Muscle of arm (tissue), 14 donors: ENCODE measurements around the gene RETREG2. TPM values are rescaled to one million over a fixed set of nuclear protein-coding genes. Genes with fewer than 3 reads are reported as not detected.

Experiments used
- DNase-seq: peaks from one replicate; pipeline ENCODE4 v3.0.0-alpha.2; 2013
- long read RNA-seq, 11 donors: transcript quantifications; one replicate each; lab custom pipeline, GENCODE V29; 2026
- polyA plus RNA-seq, 12 donors: library from polyadenylated mRNA; unstranded; fragments of 120-200 nt; gene quantifications; one replicate each; pipeline ENCODE4 v1.2.1, GENCODE V29; 2013; ENCODE audit not compliant: insufficient read length in 12 of 12

The RETREG2 gene, protein sequence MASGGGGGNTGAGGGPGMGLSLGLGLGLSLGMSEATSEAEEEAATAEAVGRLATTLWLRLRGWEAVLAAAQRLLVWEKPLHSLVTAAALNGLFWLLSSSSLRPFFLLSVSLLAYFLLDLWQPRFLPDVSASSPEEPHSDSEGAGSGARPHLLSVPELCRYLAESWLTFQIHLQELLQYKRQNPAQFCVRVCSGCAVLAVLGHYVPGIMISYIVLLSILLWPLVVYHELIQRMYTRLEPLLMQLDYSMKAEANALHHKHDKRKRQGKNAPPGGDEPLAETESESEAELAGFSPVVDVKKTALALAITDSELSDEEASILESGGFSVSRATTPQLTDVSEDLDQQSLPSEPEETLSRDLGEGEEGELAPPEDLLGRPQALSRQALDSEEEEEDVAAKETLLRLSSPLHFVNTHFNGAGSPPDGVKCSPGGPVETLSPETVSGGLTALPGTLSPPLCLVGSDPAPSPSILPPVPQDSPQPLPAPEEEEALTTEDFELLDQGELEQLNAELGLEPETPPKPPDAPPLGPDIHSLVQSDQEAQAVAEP
- 10 to 100 TPM in 11 of 12 donors, not detected in 1; 34.8 to 80.3 (median 43.3) TPM for polyA plus RNA-seq
- long read RNA-seq, donor 1, full-length matches to known transcripts = 17 of 46 reads
- long read RNA-seq, donor 1, partial matches to known transcripts = 29 of 46 reads
- long read RNA-seq, donor 1, other reads (novel, unspliced or antisense) = 0 of 46 reads
- long read RNA-seq, donor 2, full-length matches to known transcripts = 8 of 8 reads
- long read RNA-seq, donor 2, partial matches to known transcripts = 0 of 8 reads
- long read RNA-seq, donor 2, other reads (novel, unspliced or antisense) = 0 of 8 reads
- long read RNA-seq, donor 3, full-length matches to known transcripts = 4 of 9 reads
- long read RNA-seq, donor 3, partial matches to known transcripts = 5 of 9 reads
- long read RNA-seq, donor 3, other reads (novel, unspliced or antisense) = 0 of 9 reads
- long read RNA-seq, donor 4, full-length matches to known transcripts = 1 of 1 reads
- long read RNA-seq, donor 4, partial matches to known transcripts = 0 of 1 reads
- long read RNA-seq, donor 4, other reads (novel, unspliced or antisense) = 0 of 1 reads
- long read RNA-seq, donor 5, full-length matches to known transcripts = 9 of 50 reads
- long read RNA-seq, donor 5, partial matches to known transcripts = 41 of 50 reads
- long read RNA-seq, donor 5, other reads (novel, unspliced or antisense) = 0 of 50 reads
- long read RNA-seq, donor 6, full-length matches to known transcripts = 5 of 5 reads
- long read RNA-seq, donor 6, partial matches to known transcripts = 0 of 5 reads
- long read RNA-seq, donor 6, other reads (novel, unspliced or antisense) = 0 of 5 reads
- long read RNA-seq, donor 7, full-length matches to known transcripts = 1 of 1 reads
- long read RNA-seq, donor 7, partial matches to known transcripts = 0 of 1 reads
- long read RNA-seq, donor 7, other reads (novel, unspliced or antisense) = 0 of 1 reads
- long read RNA-seq, donor 8, full-length matches to known transcripts = 8 of 8 reads
- long read RNA-seq, donor 8, partial matches to known transcripts = 0 of 8 reads
- long read RNA-seq, donor 8, other reads (novel, unspliced or antisense) = 0 of 8 reads
- long read RNA-seq, donor 9, full-length matches to known transcripts = 7 of 7 reads
- long read RNA-seq, donor 9, partial matches to known transcripts = 0 of 7 reads
- long read RNA-seq, donor 9, other reads (novel, unspliced or antisense) = 0 of 7 reads
- long read RNA-seq, donor 10, full-length matches to known transcripts = 8 of 8 reads
- long read RNA-seq, donor 10, partial matches to known transcripts = 0 of 8 reads
- long read RNA-seq, donor 10, other reads (novel, unspliced or antisense) = 0 of 8 reads
- long read RNA-seq, donor 11, full-length matches to known transcripts = 8 of 29 reads
- long read RNA-seq, donor 11, partial matches to known transcripts = 16 of 29 reads
- long read RNA-seq, donor 11, other reads (novel, unspliced or antisense) = 5 of 29 reads

- DNase-seq = peak; percentile 93
Observed at GRCh38 chr2:219177552-219178376, at the start of gene RETREG2. Gene RETREG2, plus strand, starts transcription at chr2:219178275. Its CDS starts 78 bp downstream, at chr2:219178353.

- no peak for DNase-seq
Observed at GRCh38 chr2:219128396-219128795, 49.7 kb upstream of the RETREG2 start.

DNA sequence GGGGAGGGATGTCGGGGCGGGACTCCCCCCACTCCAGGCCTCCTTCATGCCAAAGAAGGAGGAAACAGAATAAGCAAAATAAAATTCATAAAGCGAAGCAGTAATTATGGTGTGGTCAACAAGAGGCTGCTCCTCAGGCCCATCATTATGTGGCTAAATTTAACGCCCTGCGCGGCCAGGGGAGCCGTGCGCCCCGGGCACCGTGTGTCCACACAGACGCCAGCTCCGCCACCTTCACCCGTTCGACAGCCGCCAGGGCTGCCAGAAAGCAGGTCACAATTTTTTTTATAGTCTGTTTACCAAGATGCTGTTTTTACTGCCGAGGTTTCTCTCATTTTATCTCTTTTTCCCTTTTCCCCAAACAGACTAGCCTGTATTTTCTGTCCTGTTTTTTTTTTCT lies 48.5 kb upstream of the RETREG2 start:
- DNase-seq = no peak

DNA sequence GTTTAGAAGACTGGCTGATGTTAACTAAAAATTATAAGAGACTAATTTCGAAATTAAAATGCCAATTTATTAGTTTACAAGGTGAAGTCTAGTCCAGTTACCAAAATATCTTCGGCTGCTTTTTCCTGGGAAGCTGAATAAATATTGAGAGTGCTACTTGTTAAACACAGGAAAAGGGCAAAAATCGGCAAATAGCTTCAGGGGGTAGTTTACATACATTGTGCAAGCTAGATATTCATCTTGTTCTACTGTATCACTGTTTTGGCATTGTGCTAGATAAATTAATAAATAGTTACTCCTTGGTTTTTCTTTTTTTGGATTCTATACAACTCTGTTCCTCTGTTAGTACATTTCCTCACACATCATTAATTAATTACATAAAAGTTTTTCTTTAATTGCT lies 46.7 kb upstream of the RETREG2 start:
- no peak for DNase-seq

DNA sequence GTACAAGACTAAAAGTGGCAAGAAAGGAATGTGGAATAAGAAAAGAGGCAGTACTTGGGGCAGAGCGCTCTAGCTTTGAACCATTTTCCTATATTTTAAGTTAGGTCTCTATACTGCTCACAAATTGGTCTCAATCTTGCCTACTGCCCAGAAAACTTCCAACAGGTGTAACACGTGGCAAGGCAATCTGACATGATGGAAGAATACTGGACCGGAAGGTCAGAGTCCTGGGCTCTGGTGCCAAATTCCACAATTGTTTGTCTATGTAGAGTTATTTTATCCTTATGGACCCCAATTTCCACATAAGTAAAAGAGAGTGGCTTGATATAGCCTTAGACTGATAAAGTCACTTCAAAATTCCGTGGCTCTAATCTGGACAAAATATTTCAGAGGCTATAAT lies 46.3 kb upstream of the RETREG2 start:
- DNase-seq = no peak

DNA sequence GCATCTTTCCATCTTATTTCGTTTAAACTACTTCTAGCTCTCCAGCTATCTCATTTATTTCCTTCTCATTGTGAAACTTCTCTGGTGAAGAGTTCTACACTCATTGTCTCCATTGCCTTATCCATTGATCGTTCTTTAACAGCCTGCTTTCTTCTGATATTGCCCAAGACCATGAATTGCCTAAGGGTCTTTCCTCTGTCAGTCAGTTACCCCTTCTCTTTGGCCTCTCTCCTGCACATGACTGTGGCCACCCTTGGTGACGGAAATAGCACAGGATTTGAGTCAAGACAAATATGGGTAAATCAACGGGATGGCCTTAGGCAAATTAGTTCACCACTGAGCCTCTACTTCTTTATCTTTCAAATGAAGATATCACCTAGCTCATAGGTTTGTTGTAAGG lies 44.1 kb upstream of the RETREG2 start:
- DNase-seq = no peak

GRCh38 chr2:219140722-219141121 lies 37.4 kb upstream of the RETREG2 start:
- DNase-seq = no peak

- DNase-seq = no peak
Observed at GRCh38 chr2:219142329-219142728, 35.7 kb upstream of the RETREG2 start.

DNA sequence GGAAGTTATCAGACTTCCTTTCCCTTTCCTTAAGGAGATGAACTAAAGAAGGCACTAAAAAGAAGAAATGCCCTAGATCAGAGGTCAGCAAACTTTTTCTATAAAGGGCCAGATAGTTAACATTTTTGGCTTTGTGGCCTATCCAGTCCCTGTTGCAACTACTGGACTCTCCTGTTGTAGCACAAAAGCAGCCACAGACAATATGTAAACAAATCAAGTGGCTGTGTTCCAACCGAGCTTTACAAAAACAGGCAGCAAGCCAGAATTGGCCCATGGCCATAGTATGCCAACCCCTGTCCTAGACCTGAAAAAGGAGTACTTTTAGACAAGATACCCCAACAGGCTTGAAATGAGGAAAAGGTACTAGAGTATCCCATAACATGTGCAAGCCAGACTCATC lies 28.4 kb upstream of the RETREG2 start:
- no peak for DNase-seq

DNA sequence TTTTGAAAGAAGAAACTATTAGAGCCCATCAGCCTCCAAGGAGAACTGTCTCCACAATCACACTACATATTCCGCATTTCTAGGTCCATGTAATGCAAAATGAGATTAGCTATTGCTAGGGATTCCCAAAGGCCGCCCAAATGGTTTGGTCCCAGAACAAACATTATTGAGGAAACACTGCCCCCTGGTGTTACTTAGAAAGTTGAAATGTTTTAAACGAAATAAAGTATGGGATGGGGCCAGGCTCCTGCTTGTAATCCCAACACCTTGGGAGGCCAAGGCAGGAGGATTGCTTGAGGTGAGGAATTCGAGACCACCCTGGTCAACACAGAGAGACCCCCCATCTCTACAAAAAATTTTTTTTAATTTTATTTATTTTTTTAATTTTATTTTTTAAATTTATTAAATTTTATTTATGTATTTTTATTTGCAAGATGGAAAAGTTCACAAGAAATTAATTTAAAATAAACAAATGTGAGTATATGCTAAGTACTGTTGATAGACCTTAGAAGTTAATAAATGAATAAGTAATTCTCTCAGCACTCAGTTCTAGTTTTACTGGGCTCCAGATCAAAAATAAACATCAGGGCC lies 22.9 kb upstream of the RETREG2 start:
- peak; percentile 69 for DNase-seq

GRCh38 chr2:219157396-219157795 lies 20.7 kb upstream of the RETREG2 start:
- DNase-seq = no peak

- DNase-seq = no peak
Observed at GRCh38 chr2:219158025-219158424, 20.1 kb upstream of the RETREG2 start.

- DNase-seq = no peak
Observed at GRCh38 chr2:219158586-219158985, 19.5 kb upstream of the RETREG2 start.

GRCh38 chr2:219159771-219160185 lies 18.3 kb upstream of the RETREG2 start:
- DNase-seq = no peak

- peak; percentile 93 for DNase-seq
Observed at GRCh38 chr2:219160186-219161017, 17.7 kb upstream of the RETREG2 start, which contains the start of gene NHEJ1. Gene NHEJ1, minus strand, starts transcription at chr2:219160815. Its CDS starts 2,453 bp downstream, at chr2:219158362.

GRCh38 chr2:219161097-219161496 lies 17.0 kb upstream of the RETREG2 start:
- no peak for DNase-seq

DNA sequence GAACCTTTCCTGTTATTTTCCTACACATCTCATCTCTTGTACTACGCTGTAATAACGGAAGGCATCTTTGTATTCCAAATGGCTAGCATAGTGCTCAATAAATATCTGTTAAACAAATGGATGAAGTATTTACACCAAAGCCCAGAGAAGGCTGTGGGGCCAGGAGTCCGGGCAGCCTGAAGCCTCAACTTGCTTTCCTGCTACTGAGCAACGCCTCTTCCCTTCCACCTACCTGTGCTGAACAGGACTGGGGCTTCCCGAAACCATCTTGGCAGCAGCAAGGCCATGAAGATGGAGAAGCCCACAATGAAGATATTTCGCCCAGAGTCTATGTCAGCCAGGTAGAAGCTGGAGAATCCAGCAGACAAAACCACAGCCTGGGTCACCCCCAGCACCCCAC lies 14.9 kb upstream of the RETREG2 start:
- no peak for DNase-seq
